H9 (cell line): ENCODE data around the gene ARID1B. TPM values are rescaled to one million over a fixed set of nuclear protein-coding genes. Genes with fewer than 3 reads are reported as not detected.

Experiments
- DNase-seq: peaks from one replicate; pipeline ENCODE4 v3.0.0-alpha.2; 2017
- H2AFZ ChIP-seq: one replicate; pipeline ENCODE4 v1.6.1; 2013; ENCODE audit warnings: mild to moderate bottlenecking, low read length, control low read depth, moderate library complexity
- H2AK5ac ChIP-seq: 2 replicates; pipeline ENCODE4 v1.6.1; 2013; ENCODE audit warnings: low read length, control low read depth, mixed read lengths; ENCODE audit not compliant: insufficient read length
- H2BK120ac ChIP-seq: one replicate; pipeline ENCODE4 v1.6.1; 2013; ENCODE audit warnings: low read depth, mild to moderate bottlenecking, low read length, control low read depth, inconsistent platforms; ENCODE audit not compliant: poor library complexity, severe bottlenecking
- H2BK12ac ChIP-seq: 2 replicates; pipeline ENCODE4 v1.6.1; 2013; ENCODE audit warnings: low read length, control low read depth, mixed read lengths, low read depth; ENCODE audit not compliant: insufficient read length
- H2BK15ac ChIP-seq: 2 replicates; pipeline ENCODE4 v1.6.1; 2013; ENCODE audit warnings: low read depth, low read length, control low read depth
- H2BK20ac ChIP-seq: one replicate; pipeline ENCODE4 v1.6.1; 2013; ENCODE audit warnings: low read depth, mild to moderate bottlenecking, low read length, control low read depth, inconsistent platforms; ENCODE audit not compliant: poor library complexity, severe bottlenecking
- H2BK5ac ChIP-seq: 2 replicates; pipeline ENCODE4 v1.6.1; 2013; ENCODE audit warnings: low read length, control low read depth, mixed read lengths; ENCODE audit not compliant: insufficient read length
- H3K14ac ChIP-seq: 2 replicates; pipeline ENCODE4 v1.6.1; 2013; ENCODE audit warnings: low read length, control low read depth; ENCODE audit not compliant: insufficient read depth
- H3K18ac ChIP-seq: 2 replicates; pipeline ENCODE4 v1.6.1; 2013; ENCODE audit warnings: low read depth, mild to moderate bottlenecking, mixed read lengths, low read length, control low read depth; ENCODE audit not compliant: insufficient read length
- H3K23ac ChIP-seq: 2 replicates; pipeline ENCODE4 v1.6.1; 2013; ENCODE audit warnings: low read length, control low read depth, mixed read lengths, low read depth; ENCODE audit not compliant: insufficient read length
- H3K23me2 ChIP-seq: 2 replicates; pipeline ENCODE4 v1.6.1; 2013; ENCODE audit warnings: low read depth, mild to moderate bottlenecking, mixed read lengths, low read length, control low read depth; ENCODE audit not compliant: insufficient read length, poor library complexity, severe bottlenecking
- H3K27ac ChIP-seq: 2 replicates; pipeline ENCODE4 v1.5.1; 2013; ENCODE audit warnings: low read length, control low read depth, mixed read lengths, low read depth; ENCODE audit not compliant: insufficient read length
- H3K27me3 ChIP-seq: 2 replicates; pipeline ENCODE4 v1.6.1; 2013; ENCODE audit warnings: low read length, control low read depth, inconsistent platforms; ENCODE audit not compliant: insufficient read depth
- H3K4ac ChIP-seq: 2 replicates; pipeline ENCODE4 v1.6.1; 2013; ENCODE audit warnings: low read depth, mild to moderate bottlenecking, control low read depth, inconsistent platforms, low read length, moderate library complexity
- H3K4me1 ChIP-seq: 2 replicates; pipeline ENCODE4 v1.6.1; 2013; ENCODE audit warnings: low read length, control low read depth, inconsistent platforms; ENCODE audit not compliant: insufficient read depth
- H3K4me2 ChIP-seq: 2 replicates; pipeline ENCODE4 v1.6.1; 2013; ENCODE audit warnings: low read length, control low read depth, mixed read lengths; ENCODE audit not compliant: insufficient read length, insufficient read depth
- H3K56ac ChIP-seq: 2 replicates; pipeline ENCODE4 v1.6.1; 2013; ENCODE audit warnings: low read depth, mild to moderate bottlenecking, mixed read lengths, low read length, control low read depth; ENCODE audit not compliant: insufficient read length
- H3K79me1 ChIP-seq: 2 replicates; pipeline ENCODE4 v1.6.1; 2013; ENCODE audit warnings: low read depth, mild to moderate bottlenecking, moderate library complexity, low read length, control low read depth, inconsistent platforms; ENCODE audit not compliant: insufficient read depth, poor library complexity, severe bottlenecking
- H3K79me2 ChIP-seq: 2 replicates; pipeline ENCODE4 v1.6.1; 2013; ENCODE audit warnings: low read length, control low read depth, inconsistent platforms; ENCODE audit not compliant: insufficient read depth
- H3K9ac ChIP-seq: 2 replicates; pipeline ENCODE4 v1.6.1; 2013; ENCODE audit warnings: low read length, control low read depth, mixed read lengths; ENCODE audit not compliant: insufficient read length; ENCODE audit errors: extremely low read depth
- H3K9me3 ChIP-seq: one replicate; pipeline ENCODE4 v1.6.1; 2013; ENCODE audit warnings: low read depth, low read length, inconsistent platforms; ENCODE audit not compliant: control insufficient read depth
- H3T11ph ChIP-seq: one replicate; pipeline ENCODE4 v1.6.1; 2013; ENCODE audit warnings: mild to moderate bottlenecking, low read length, control low read depth, inconsistent platforms
- H4K20me1 ChIP-seq: one replicate; pipeline ENCODE4 v1.6.1; 2013; ENCODE audit not compliant: control insufficient read depth, insufficient read length, insufficient read depth
- H4K5ac ChIP-seq: 2 replicates; pipeline ENCODE4 v1.6.1; 2013; ENCODE audit warnings: low read depth, mild to moderate bottlenecking, mixed read lengths, low read length, control low read depth; ENCODE audit not compliant: insufficient read length
- H4K8ac ChIP-seq: replicated peaks from 2 replicates; pipeline ENCODE4 v1.6.1; 2013; ENCODE audit warnings: low read length, control low read depth, mixed read lengths, low read depth; ENCODE audit not compliant: insufficient read length
- H4K91ac ChIP-seq: 2 replicates; pipeline ENCODE4 v1.6.1; 2013; ENCODE audit warnings: low read depth, mild to moderate bottlenecking, moderate library complexity, mixed read lengths, low read length, control low read depth; ENCODE audit not compliant: insufficient read length
- H3K27ac Mint-ChIP-seq, 3 experiments: 2 replicates in 2 of 3; 3 replicates in 1 of 3; pipeline ENCODE4 v1.8.0; 2020 to 2021; ENCODE audit warnings: mixed read lengths in 3 of 3, mild to moderate bottlenecking in 1 of 3, moderate library complexity in 1 of 3
- H3K27me3 Mint-ChIP-seq: 2 replicates; pipeline ENCODE4 v1.8.0; 2021; ENCODE audit warnings: low read depth, mild to moderate bottlenecking, moderate library complexity, mixed read lengths
- H3K36me3 Mint-ChIP-seq, 3 experiments: 2 replicates in 2 of 3; 3 replicates in 1 of 3; pipeline ENCODE4 v1.8.0; 2020 to 2021; ENCODE audit warnings: low read depth in 3 of 3, mixed read lengths in 3 of 3; ENCODE audit not compliant: insufficient read depth in 1 of 3
- H3K4me1 Mint-ChIP-seq, 2 experiments: 2 replicates each; pipeline ENCODE4 v1.8.0; 2020; ENCODE audit warnings: mixed read lengths in 2 of 2
- H3K4me3 Mint-ChIP-seq, 2 experiments: 2 replicates in 1 of 2; 3 replicates in 1 of 2; pipeline ENCODE4 v1.8.0; 2020 to 2021; ENCODE audit warnings: mild to moderate bottlenecking in 2 of 2, mixed read lengths in 2 of 2, moderate library complexity in 1 of 2
- H3K9me3 Mint-ChIP-seq, 2 experiments: 2 replicates in 1 of 2; 3 replicates in 1 of 2; pipeline ENCODE4 v1.8.0; 2020; ENCODE audit warnings: mild to moderate bottlenecking in 2 of 2, mixed read lengths in 2 of 2, moderate library complexity in 1 of 2
- WGBS: extraction: QIAGEN DNeasy Blood & Tissue Kit; methylation state at CpG from one replicate; pipeline ENCODE4 v1.1.7; 2013; ENCODE audit warnings: missing lambda C conversion rate, low lambda C conversion rate, mixed read lengths; ENCODE audit not compliant: insufficient read length; ENCODE audit errors: extremely low coverage; 5-methylcytosine and 5-hydroxymethylcytosine counted together
- total RNA-seq: library from RNA; stranded (reverse); gene quantifications from 2 replicates; pipeline ENCODE4 v1.2.1, GENCODE V29; 2021
- TF ChIP-seq, protein P1 (sequence below): fragments of 200-600 bp; sonication (generic); conservative IDR thresholded peaks from 3 replicates; pipeline ENCODE4 v1.8.0; 2021; ENCODE audit warnings: antibody characterized with exemption, mild to moderate bottlenecking

ARID1B gene
- total RNA-seq, 1 experiment from 2014 or later, result 88.2 TPM

GRCh38 chr6:157246771-157247484, 469.8 kb downstream of the ARID1B start:
- H3K14ac ChIP-seq, result no peak overlapping the region
- no peak overlapping the region for H2BK15ac ChIP-seq
- no peaks in the 10 kb centered on the region for H3K27me3 ChIP-seq
- DNase-seq, result no peak
- H4K91ac ChIP-seq, result no peak overlapping the region
- H3K9me3 ChIP-seq, result no peaks in the 10 kb centered on the region
- TF ChIP-seq, protein P1, sequence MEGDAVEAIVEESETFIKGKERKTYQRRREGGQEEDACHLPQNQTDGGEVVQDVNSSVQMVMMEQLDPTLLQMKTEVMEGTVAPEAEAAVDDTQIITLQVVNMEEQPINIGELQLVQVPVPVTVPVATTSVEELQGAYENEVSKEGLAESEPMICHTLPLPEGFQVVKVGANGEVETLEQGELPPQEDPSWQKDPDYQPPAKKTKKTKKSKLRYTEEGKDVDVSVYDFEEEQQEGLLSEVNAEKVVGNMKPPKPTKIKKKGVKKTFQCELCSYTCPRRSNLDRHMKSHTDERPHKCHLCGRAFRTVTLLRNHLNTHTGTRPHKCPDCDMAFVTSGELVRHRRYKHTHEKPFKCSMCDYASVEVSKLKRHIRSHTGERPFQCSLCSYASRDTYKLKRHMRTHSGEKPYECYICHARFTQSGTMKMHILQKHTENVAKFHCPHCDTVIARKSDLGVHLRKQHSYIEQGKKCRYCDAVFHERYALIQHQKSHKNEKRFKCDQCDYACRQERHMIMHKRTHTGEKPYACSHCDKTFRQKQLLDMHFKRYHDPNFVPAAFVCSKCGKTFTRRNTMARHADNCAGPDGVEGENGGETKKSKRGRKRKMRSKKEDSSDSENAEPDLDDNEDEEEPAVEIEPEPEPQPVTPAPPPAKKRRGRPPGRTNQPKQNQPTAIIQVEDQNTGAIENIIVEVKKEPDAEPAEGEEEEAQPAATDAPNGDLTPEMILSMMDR, result 0 out of 3 replicates have a peak, but pooled peaks have one; percentile 14
- H2BK120ac ChIP-seq, result no peak overlapping the region
- no peak overlapping the region for H3K4ac ChIP-seq
- no peak overlapping the region for H2BK5ac ChIP-seq
- no peak overlapping the region for H2AFZ ChIP-seq
- H4K20me1 ChIP-seq, result no peaks in the 10 kb centered on the region
- H4K5ac ChIP-seq, result no peak overlapping the region
- no peak overlapping the region for H4K8ac ChIP-seq
- Mint-ChIP-seq H3K36me3 (peaks cover 0 to 8% (median 0%) of the 10 kb centered on the region in 3 experiments; a peak in 2 of 7 replicates), H3K4me1 (peaks cover 0 to 11% of the 10 kb centered on the region in 2 experiments; a peak in 2 of 4 replicates), H3K27me3 (peaks cover 9% of the 10 kb centered on the region), H3K27ac (no peak overlapping the region), H3K4me3 (no peak overlapping the region), H3K9me3 (peaks cover 6 to 8% of the 10 kb centered on the region in 2 experiments; a peak in 4 of 5 replicates)
- H3K56ac ChIP-seq, result no peak overlapping the region
- H3K79me1 ChIP-seq, result no peaks in the 10 kb centered on the region
- no peak overlapping the region for H2AK5ac ChIP-seq
- no peak overlapping the region for H3K9ac ChIP-seq
- no peak overlapping the region for H3K18ac ChIP-seq
- H3K23me2 ChIP-seq, result no peaks in the 10 kb centered on the region
- WGBS, result no CpG with 5 or more reads among the region's 14 CpGs
- H3K23ac ChIP-seq, result no peak overlapping the region
- H3T11ph ChIP-seq, result no peak overlapping the region
- no peak overlapping the region for H2BK20ac ChIP-seq
- no peak overlapping the region for H3K4me2 ChIP-seq
- H3K27ac ChIP-seq, result no peak overlapping the region
- no peaks in the 10 kb centered on the region for H3K4me1 ChIP-seq
- no peaks in the 10 kb centered on the region for H3K79me2 ChIP-seq
- H2BK12ac ChIP-seq, result no peak overlapping the region
